Neutrophil (primary cell): ENCODE results near the gene OR1I1.

Experiments used
- H3K27ac ChIP-seq: fragments of 200-600 bp; sonication (generic); 2 replicates; pipeline ENCODE4 v1.5.1; 2016; ENCODE audit warnings: mild to moderate bottlenecking, moderate library complexity
- H3K27me3 ChIP-seq: fragments of 200-600 bp; sonication (generic); 2 replicates; pipeline ENCODE4 v1.6.0; 2016; ENCODE audit warnings: mild to moderate bottlenecking
- H3K36me3 ChIP-seq: fragments of 200-600 bp; sonication (generic); 2 replicates; pipeline ENCODE4 v1.5.1; 2017
- H3K4me1 ChIP-seq, 2 experiments: fragments of 200-600 bp in 1 of 2; sonication (generic) in 1 of 2; 1 replicate in 1 of 2; 2 replicates in 1 of 2; pipeline versions ENCODE4 v1.5.1 to v1.6.1; 2013 to 2016; ENCODE audit warnings: low read depth in 1 of 2, low read length in 1 of 2, mild to moderate bottlenecking in 1 of 2, moderate library complexity in 1 of 2; ENCODE audit not compliant: control insufficient read depth in 1 of 2, insufficient read depth in 1 of 2
- H3K4me3 ChIP-seq, 2 experiments: fragments of 200-600 bp in 1 of 2; sonication (generic) in 1 of 2; 1 replicate in 1 of 2; 2 replicates in 1 of 2; pipeline ENCODE4 v1.5.1; 2013 to 2016; ENCODE audit warnings: low read depth in 1 of 2, low read length in 1 of 2, mild to moderate bottlenecking in 1 of 2, moderate library complexity in 1 of 2
- H3K9me3 ChIP-seq: fragments of 200-600 bp; sonication (generic); 2 replicates; pipeline ENCODE4 v1.5.1; 2016
- TF ChIP-seq, protein P1 (sequence below): fragments of 200-600 bp; sonication (generic); IDR thresholded peaks from 2 replicates; pipeline ENCODE4 v1.5.1; 2016; ENCODE audit warnings: antibody characterized with exemption

The OR1I1 gene

DNA sequence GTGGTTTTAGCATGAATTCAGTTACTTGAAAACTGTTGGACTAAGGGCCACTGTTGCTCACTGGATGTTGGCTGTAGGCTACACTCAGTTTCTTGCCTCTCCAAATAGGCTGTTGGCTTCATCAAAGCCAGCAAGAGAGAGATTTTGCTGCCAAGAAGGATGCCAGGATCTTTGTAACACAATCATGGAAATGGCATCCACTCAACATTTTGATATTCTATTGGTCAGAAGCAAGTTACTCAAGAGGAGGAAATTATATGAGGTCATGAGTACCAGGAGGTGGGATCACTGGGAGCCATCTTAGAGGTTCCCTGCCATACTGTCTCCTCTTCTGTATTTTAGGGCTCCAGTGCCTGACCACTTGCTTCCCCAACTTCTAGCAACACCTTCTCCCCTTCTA, 55.8 kb downstream of the OR1I1 start:
- Histone ChIP-seq H3K27me3 (no peaks in the 10 kb centered on the region), H3K4me3 (no peak overlapping the region), H3K4me1 (no peaks in the 10 kb centered on the region), H3K36me3 (no peaks in the 10 kb centered on the region), H3K27ac (no peak overlapping the region), H3K9me3 (no peaks in the 10 kb centered on the region)
- TF ChIP-seq, protein P1, sequence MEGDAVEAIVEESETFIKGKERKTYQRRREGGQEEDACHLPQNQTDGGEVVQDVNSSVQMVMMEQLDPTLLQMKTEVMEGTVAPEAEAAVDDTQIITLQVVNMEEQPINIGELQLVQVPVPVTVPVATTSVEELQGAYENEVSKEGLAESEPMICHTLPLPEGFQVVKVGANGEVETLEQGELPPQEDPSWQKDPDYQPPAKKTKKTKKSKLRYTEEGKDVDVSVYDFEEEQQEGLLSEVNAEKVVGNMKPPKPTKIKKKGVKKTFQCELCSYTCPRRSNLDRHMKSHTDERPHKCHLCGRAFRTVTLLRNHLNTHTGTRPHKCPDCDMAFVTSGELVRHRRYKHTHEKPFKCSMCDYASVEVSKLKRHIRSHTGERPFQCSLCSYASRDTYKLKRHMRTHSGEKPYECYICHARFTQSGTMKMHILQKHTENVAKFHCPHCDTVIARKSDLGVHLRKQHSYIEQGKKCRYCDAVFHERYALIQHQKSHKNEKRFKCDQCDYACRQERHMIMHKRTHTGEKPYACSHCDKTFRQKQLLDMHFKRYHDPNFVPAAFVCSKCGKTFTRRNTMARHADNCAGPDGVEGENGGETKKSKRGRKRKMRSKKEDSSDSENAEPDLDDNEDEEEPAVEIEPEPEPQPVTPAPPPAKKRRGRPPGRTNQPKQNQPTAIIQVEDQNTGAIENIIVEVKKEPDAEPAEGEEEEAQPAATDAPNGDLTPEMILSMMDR = no peak

DNA sequence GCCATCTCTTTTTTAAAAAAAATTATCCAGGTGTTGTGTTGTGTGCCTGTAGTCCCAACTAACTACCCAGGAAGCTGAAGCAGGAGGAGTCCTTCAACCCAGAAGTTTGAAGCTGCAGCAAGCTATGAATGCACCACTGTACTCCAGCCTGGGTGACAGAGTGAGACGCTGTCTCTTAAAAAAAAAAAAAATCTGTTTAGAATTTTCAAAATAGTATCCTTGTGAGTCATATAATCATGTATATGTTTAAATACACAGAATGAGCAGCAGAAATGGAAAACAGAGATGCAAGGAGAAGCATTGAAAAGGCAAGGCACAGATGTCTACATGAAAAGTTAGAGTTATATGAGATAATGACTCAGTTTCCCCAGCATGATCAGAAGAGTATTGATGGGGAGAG, 56.4 kb downstream of the OR1I1 start:
- Histone ChIP-seq H3K27me3 (no peaks in the 10 kb centered on the region), H3K4me3 (no peak overlapping the region), H3K27ac (no peak overlapping the region), H3K36me3 (no peaks in the 10 kb centered on the region), H3K9me3 (no peaks in the 10 kb centered on the region), H3K4me1 (no peaks in the 10 kb centered on the region)
- TF ChIP-seq, protein P1 = no peak

DNA sequence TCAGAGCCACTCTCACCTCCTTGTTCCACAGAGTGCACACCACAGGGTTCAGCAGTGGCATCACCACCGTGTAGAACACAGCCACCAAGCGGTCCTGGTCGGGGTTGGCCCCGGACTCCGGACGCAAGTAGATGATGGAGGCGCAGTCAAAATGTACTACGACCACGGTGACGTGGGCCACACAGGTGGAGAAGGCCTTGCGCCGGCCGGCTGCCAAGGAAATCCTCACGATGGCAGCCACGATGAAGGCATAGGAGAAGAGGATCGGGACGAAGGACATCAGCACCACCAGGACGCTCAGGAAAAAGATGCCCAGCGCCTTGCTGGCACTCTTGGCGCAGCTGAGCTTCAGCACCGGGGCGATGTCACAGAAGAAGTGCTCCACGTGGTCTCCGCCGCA, 59.1 kb downstream of the OR1I1 start:
- TF ChIP-seq, protein P1 = no peak
- no peaks in the 10 kb centered on the region for H3K36me3 ChIP-seq
- H3K4me1 ChIP-seq = no peaks in the 10 kb centered on the region
- H3K27me3 ChIP-seq = no peaks in the 10 kb centered on the region
- H3K9me3 ChIP-seq = no peaks in the 10 kb centered on the region
- H3K4me3 ChIP-seq = no peak overlapping the region
- no peak overlapping the region for H3K27ac ChIP-seq

DNA sequence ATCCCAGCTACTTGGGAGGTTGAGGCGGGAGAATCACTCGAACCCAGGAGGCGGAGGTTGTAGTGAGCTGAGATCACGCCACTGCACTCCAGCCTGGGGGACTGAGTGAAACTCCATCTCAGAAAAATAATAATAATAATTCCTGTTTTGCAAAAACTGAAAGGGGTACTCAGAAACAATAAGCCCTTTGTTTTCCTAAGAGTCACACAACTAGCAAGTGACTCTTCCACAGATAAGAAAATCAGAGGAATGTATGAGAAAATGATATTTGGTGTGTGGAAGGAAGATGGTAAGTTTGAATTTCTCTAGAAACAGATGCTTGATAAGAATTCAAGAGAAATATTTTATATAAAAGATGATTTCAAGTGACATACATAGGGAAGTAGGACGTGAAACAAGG, 60.3 kb downstream of the OR1I1 start:
- H3K4me3 ChIP-seq = no peak overlapping the region
- H3K27me3 ChIP-seq = no peaks in the 10 kb centered on the region
- no peaks in the 10 kb centered on the region for H3K9me3 ChIP-seq
- no peaks in the 10 kb centered on the region for H3K36me3 ChIP-seq
- H3K4me1 ChIP-seq = no peaks in the 10 kb centered on the region
- H3K27ac ChIP-seq = no peak overlapping the region
- TF ChIP-seq, protein P1 = no peak
